ENCODE data around the gene MRTFA.

GRCh38 chr22:40666151-40666848, 29.8 kb upstream of the MRTFA start:
- no peak for TF ChIP-seq CTCF (IDR thresholded peaks at IDR 0.05)
- no peak for TF ChIP-seq POLR2A (IDR thresholded peaks at IDR 0.05)

Data from esophagus squamous epithelium (tissue), 4 donors.